Measurements from ENCODE around the gene IL20.
"Not testable (repeated sequence)": the region's sequence is repeated elsewhere in the genome, so short reads cannot be mapped to it uniquely, and the experiment has no call there.

Gene IL20

GRCh38 chr1:206841609-206842323 lies 23.7 kb upstream of the IL20 start:
- Histone ChIP-seq H3K27ac (ENCODE audit: low read depth, low read length, severe bottlenecking) (no peak overlapping the region), H3K4me3 (ENCODE audit: extremely low read depth, insufficient read depth, low read length, poor library complexity, severe bottlenecking) (no peak overlapping the region), H3K4me1 (ENCODE audit: control insufficient read depth, insufficient read depth, low read length, poor library complexity, severe bottlenecking) (peaks cover 28% of the 10 kb centered on the region), H3K9me3 (ENCODE audit: control insufficient read depth, low read length) (no peaks in the 10 kb centered on the region), H3K36me3 (ENCODE audit: control insufficient read depth, insufficient read depth, low read length) (no peaks in the 10 kb centered on the region)
- 91 to 100% methylated on average over 6 to 7 of the region's 7 CpGs for WGBS, 2 experiments (ENCODE audit: insufficient coverage in 2 of 2)

- Histone ChIP-seq H3K36me3 (ENCODE audit: control insufficient read depth, insufficient read depth, low read length) (no peaks in the 10 kb centered on the region), H3K27ac (ENCODE audit: low read depth, low read length, severe bottlenecking) (no peak overlapping the region), H3K4me3 (ENCODE audit: extremely low read depth, insufficient read depth, low read length, poor library complexity, severe bottlenecking) (no peak overlapping the region), H3K9me3 (ENCODE audit: control insufficient read depth, low read length) (no peaks in the 10 kb centered on the region), H3K4me1 (ENCODE audit: control insufficient read depth, insufficient read depth, low read length, poor library complexity, severe bottlenecking) (peaks cover 19% of the 10 kb centered on the region)
Measured at GRCh38 chr1:206842854-206843253, 22.6 kb upstream of the IL20 start.

GRCh38 chr1:206843626-206844025 lies 21.8 kb upstream of the IL20 start:
- no peak overlapping the region for H3K27ac ChIP-seq (ENCODE audit: low read depth, low read length, severe bottlenecking)
- no peak overlapping the region for H3K4me3 ChIP-seq (ENCODE audit: extremely low read depth, insufficient read depth, low read length, poor library complexity, severe bottlenecking)
- 80 to 100% methylated on average over 2 of the region's 4 CpGs for WGBS, 2 experiments (ENCODE audit: insufficient coverage in 2 of 2)
- H3K4me1 ChIP-seq (ENCODE audit: control insufficient read depth, insufficient read depth, low read length, poor library complexity, severe bottlenecking) = peaks cover 17% of the 10 kb centered on the region
- H3K36me3 ChIP-seq (ENCODE audit: control insufficient read depth, insufficient read depth, low read length) = no peaks in the 10 kb centered on the region
- H3K9me3 ChIP-seq (ENCODE audit: control insufficient read depth, low read length) = no peaks in the 10 kb centered on the region

- H3K4me3 ChIP-seq (ENCODE audit: extremely low read depth, insufficient read depth, low read length, poor library complexity, severe bottlenecking) = no peak overlapping the region
- H3K4me1 ChIP-seq (ENCODE audit: control insufficient read depth, insufficient read depth, low read length, poor library complexity, severe bottlenecking) = no peaks in the 10 kb centered on the region
- H3K36me3 ChIP-seq (ENCODE audit: control insufficient read depth, insufficient read depth, low read length) = no peaks in the 10 kb centered on the region
- no peaks in the 10 kb centered on the region for H3K9me3 ChIP-seq (ENCODE audit: control insufficient read depth, low read length)
- no peak overlapping the region for H3K27ac ChIP-seq (ENCODE audit: low read depth, low read length, severe bottlenecking)
Measured at GRCh38 chr1:206846487-206846886, 18.9 kb upstream of the IL20 start.

- H3K9me3 ChIP-seq (ENCODE audit: control insufficient read depth, low read length) = peaks cover 2% of the 10 kb centered on the region
- no peaks in the 10 kb centered on the region for H3K4me1 ChIP-seq (ENCODE audit: control insufficient read depth, insufficient read depth, low read length, poor library complexity, severe bottlenecking)
- H3K4me3 ChIP-seq (ENCODE audit: extremely low read depth, insufficient read depth, low read length, poor library complexity, severe bottlenecking) = no peak overlapping the region
- WGBS, 2 experiments (ENCODE audit: insufficient coverage in 2 of 2) = 85 to 86% methylated on average over 3 of the region's 3 CpGs
- no peaks in the 10 kb centered on the region for H3K36me3 ChIP-seq (ENCODE audit: control insufficient read depth, insufficient read depth, low read length)
- no peak overlapping the region for H3K27ac ChIP-seq (ENCODE audit: low read depth, low read length, severe bottlenecking)
Measured at GRCh38 chr1:206847337-206847834, 18.0 kb upstream of the IL20 start.

GRCh38 chr1:206847946-206848345 lies 17.5 kb upstream of the IL20 start:
- no peaks in the 10 kb centered on the region for H3K36me3 ChIP-seq (ENCODE audit: control insufficient read depth, insufficient read depth, low read length)
- H3K4me3 ChIP-seq (ENCODE audit: extremely low read depth, insufficient read depth, low read length, poor library complexity, severe bottlenecking) = no peak overlapping the region
- WGBS, 2 experiments (ENCODE audit: insufficient coverage in 2 of 2) = no CpG with 5 or more reads among the region's 1 CpG
- no peaks in the 10 kb centered on the region for H3K4me1 ChIP-seq (ENCODE audit: control insufficient read depth, insufficient read depth, low read length, poor library complexity, severe bottlenecking)
- peaks cover 2% of the 10 kb centered on the region for H3K9me3 ChIP-seq (ENCODE audit: control insufficient read depth, low read length)
- H3K27ac ChIP-seq (ENCODE audit: low read depth, low read length, severe bottlenecking) = no peak overlapping the region

- H3K9me3 ChIP-seq (ENCODE audit: control insufficient read depth, low read length) = peaks cover 2% of the 10 kb centered on the region
- no CpG with 5 or more reads among the region's 2 CpGs for WGBS, 2 experiments (ENCODE audit: insufficient coverage in 2 of 2)
Measured at GRCh38 chr1:206850401-206850800, 15.0 kb upstream of the IL20 start.

GRCh38 chr1:206851341-206852010 lies 13.9 kb upstream of the IL20 start:
- H3K4me1 ChIP-seq (ENCODE audit: control insufficient read depth, insufficient read depth, low read length, poor library complexity, severe bottlenecking) = no peaks in the 10 kb centered on the region
- 71 to 94% methylated on average over 1 to 2 of the region's 5 CpGs for WGBS, 2 experiments (ENCODE audit: insufficient coverage in 2 of 2)

More at GRCh38 chr1:206850401-206850800, 15.0 kb upstream of the IL20 start:
- H3K36me3 ChIP-seq (ENCODE audit: control insufficient read depth, insufficient read depth, low read length) = no peaks in the 10 kb centered on the region
- H3K4me3 ChIP-seq (ENCODE audit: extremely low read depth, insufficient read depth, low read length, poor library complexity, severe bottlenecking) = no peak overlapping the region
- no peaks in the 10 kb centered on the region for H3K4me1 ChIP-seq (ENCODE audit: control insufficient read depth, insufficient read depth, low read length, poor library complexity, severe bottlenecking)
- no peak overlapping the region for H3K27ac ChIP-seq (ENCODE audit: low read depth, low read length, severe bottlenecking)

GRCh38 chr1:206852662-206853061 lies 12.8 kb upstream of the IL20 start:
- not testable (repeated sequence) for H3K4me3 ChIP-seq (ENCODE audit: extremely low read depth, insufficient read depth, low read length, poor library complexity, severe bottlenecking); H3K27ac ChIP-seq (ENCODE audit: low read depth, low read length, severe bottlenecking); H3K4me1 ChIP-seq (ENCODE audit: control insufficient read depth, insufficient read depth, low read length, poor library complexity, severe bottlenecking); H3K9me3 ChIP-seq (ENCODE audit: control insufficient read depth, low read length); H3K36me3 ChIP-seq (ENCODE audit: control insufficient read depth, insufficient read depth, low read length)
- WGBS, 2 experiments (ENCODE audit: insufficient coverage in 2 of 2) = no CpG with 5 or more reads among the region's 2 CpGs

More at GRCh38 chr1:206851341-206852010, 13.9 kb upstream of the IL20 start:
- Histone ChIP-seq H3K27ac (ENCODE audit: low read depth, low read length, severe bottlenecking) (no peak overlapping the region), H3K36me3 (ENCODE audit: control insufficient read depth, insufficient read depth, low read length) (no peaks in the 10 kb centered on the region), H3K9me3 (ENCODE audit: control insufficient read depth, low read length) (peaks cover 2% of the 10 kb centered on the region), H3K4me3 (ENCODE audit: extremely low read depth, insufficient read depth, low read length, poor library complexity, severe bottlenecking) (no peak overlapping the region)

- H3K9me3 ChIP-seq (ENCODE audit: control insufficient read depth, low read length); H3K36me3 ChIP-seq (ENCODE audit: control insufficient read depth, insufficient read depth, low read length); H3K4me3 ChIP-seq (ENCODE audit: extremely low read depth, insufficient read depth, low read length, poor library complexity, severe bottlenecking); H3K4me1 ChIP-seq (ENCODE audit: control insufficient read depth, insufficient read depth, low read length, poor library complexity, severe bottlenecking); H3K27ac ChIP-seq (ENCODE audit: low read depth, low read length, severe bottlenecking): not testable (repeated sequence)
Measured at GRCh38 chr1:206853696-206854095, 11.7 kb upstream of the IL20 start.

GRCh38 chr1:206854401-206855129 lies 10.9 kb upstream of the IL20 start:
- Histone ChIP-seq H3K9me3 (ENCODE audit: control insufficient read depth, low read length) (peaks cover 2% of the 10 kb centered on the region), H3K4me1 (ENCODE audit: control insufficient read depth, insufficient read depth, low read length, poor library complexity, severe bottlenecking) (peaks cover 5% of the 10 kb centered on the region), H3K36me3 (ENCODE audit: control insufficient read depth, insufficient read depth, low read length) (no peaks in the 10 kb centered on the region), H3K27ac (ENCODE audit: low read depth, low read length, severe bottlenecking) (no peak overlapping the region), H3K4me3 (ENCODE audit: extremely low read depth, insufficient read depth, low read length, poor library complexity, severe bottlenecking) (no peak overlapping the region)
- WGBS, 2 experiments (ENCODE audit: insufficient coverage in 2 of 2) = 75 to 83% methylated on average over 1 to 2 of the region's 3 CpGs
